CD4-positive, CD25-positive, alpha-beta regulatory T cell (primary cell): Measurements from ENCODE around the gene EPHB1. TPM values are rescaled to one million over a fixed set of nuclear protein-coding genes. Genes with fewer than 3 reads are reported as not detected.

Source experiments
- ATAC-seq, 2 donors: fragments of 150-1000 bp; cut with Tn5 transposase; one replicate each; pipeline ENCODE4 v1.10.0; 2021; ENCODE audit warnings: low read depth in 2 of 2, moderate number of reproducible peaks in 2 of 2, moderate library complexity in 1 of 2
- DNase-seq, 3 donors: peaks; one replicate each; pipeline versions ENCODE4 v3.0.0 to v3.0.0-alpha.2; 2012 to 2022; ENCODE audit warnings: mixed read lengths in 1 of 3
- H3K27ac ChIP-seq: one replicate; pipeline ENCODE4 v1.7.0; 2013; ENCODE audit warnings: mild to moderate bottlenecking, low read length; ENCODE audit not compliant: insufficient read depth, poor library complexity, severe bottlenecking
- H3K27me3 ChIP-seq: one replicate; pipeline ENCODE4 v1.7.0; 2013; ENCODE audit warnings: low read length; ENCODE audit not compliant: control insufficient read depth, insufficient read depth
- H3K36me3 ChIP-seq: one replicate; pipeline ENCODE4 v1.7.0; 2013; ENCODE audit warnings: mild to moderate bottlenecking, low read length, moderate library complexity; ENCODE audit not compliant: control insufficient read depth, insufficient read depth
- H3K4me1 ChIP-seq: 2 replicates; pipeline ENCODE4 v1.7.0; 2013; ENCODE audit warnings: mild to moderate bottlenecking, low read length; ENCODE audit not compliant: insufficient read depth, control insufficient read depth, poor library complexity, severe bottlenecking
- H3K4me3 ChIP-seq: one replicate; pipeline ENCODE4 v1.7.0; 2013; ENCODE audit warnings: low read depth, mild to moderate bottlenecking, low read length, moderate library complexity
- H3K9me3 ChIP-seq, 2 experiments: 1 replicate in 1 of 2; 2 replicates in 1 of 2; pipeline ENCODE4 v1.7.0; 2013; ENCODE audit warnings: low read length in 2 of 2, mild to moderate bottlenecking in 1 of 2, moderate library complexity in 1 of 2; ENCODE audit not compliant: control insufficient read depth in 2 of 2
- H3K27ac Mint-ChIP-seq, 3 donors: one replicate each; pipeline ENCODE4 v1.8.0; 2020 to 2022; ENCODE audit warnings: mild to moderate bottlenecking in 3 of 3, mixed read lengths in 3 of 3, moderate library complexity in 2 of 3
- H3K27me3 Mint-ChIP-seq: one replicate; pipeline ENCODE4 v1.8.0; 2022; ENCODE audit warnings: mild to moderate bottlenecking, mixed read lengths
- H3K36me3 Mint-ChIP-seq: one replicate; pipeline ENCODE4 v1.8.0; 2020; ENCODE audit warnings: mixed read lengths
- H3K4me1 Mint-ChIP-seq, 4 donors: one replicate each; pipeline ENCODE4 v1.8.0; 2020 to 2022; ENCODE audit warnings: mixed read lengths in 4 of 4, mild to moderate bottlenecking in 1 of 4
- H3K4me3 Mint-ChIP-seq, 4 donors: one replicate each; pipeline ENCODE4 v1.8.0; 2020 to 2022; ENCODE audit warnings: mild to moderate bottlenecking in 4 of 4, mixed read lengths in 4 of 4, moderate library complexity in 3 of 4
- H3K9me3 Mint-ChIP-seq, 7 donors: one replicate each; pipeline ENCODE4 v1.8.0; 2020 to 2022; ENCODE audit warnings: mixed read lengths in 7 of 7, mild to moderate bottlenecking in 3 of 7, moderate library complexity in 2 of 7
- polyA plus RNA-seq, 4 donors: library from polyadenylated mRNA; unstranded; fragments of 300-500 nt; fragmentation: Illumina TruSeq; gene quantifications; one replicate each; pipeline ENCODE4 v1.2.3, GENCODE V29; 2021
- total RNA-seq: library from RNA; stranded (reverse); gene quantifications from one replicate; pipeline ENCODE4 v1.2.3, GENCODE V29; 2022

The EPHB1 gene
- total and polyA plus RNA-seq, 5 donors from 2014 or later, result 0.32 to 2.1 (median 0.84) TPM

GRCh38 chr3:134790065-134790464, 5.0 kb upstream of the EPHB1 start:
- H3K4me1 Mint-ChIP-seq, result peaks cover 0 to 6% (median 4%) of the 10 kb centered on the region in 4 donors
- H3K36me3 Mint-ChIP-seq, result no peaks in the 10 kb centered on the region
- H3K27ac ChIP-seq, result no peak overlapping the region

DNA sequence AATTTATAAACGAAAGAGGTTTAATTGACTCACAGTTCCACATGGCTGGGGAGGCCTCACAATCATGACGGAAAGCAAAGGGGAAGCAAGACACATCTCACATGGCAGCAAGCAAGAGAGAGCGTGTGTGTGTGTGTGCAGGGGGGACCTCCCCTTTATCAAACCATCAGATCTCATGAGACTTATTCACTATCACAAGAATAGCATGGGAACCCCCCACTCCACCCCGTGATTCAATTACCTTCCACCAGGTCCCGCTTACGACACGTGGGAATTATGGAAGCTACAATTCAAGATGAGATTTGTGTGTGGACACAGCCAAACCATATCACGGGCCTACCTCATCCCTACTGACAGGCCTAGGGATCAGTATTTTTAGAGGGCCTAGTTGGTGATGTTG, 3.1 kb upstream of the EPHB1 start:
- Histone ChIP-seq H3K27me3 (peaks cover 4% of the 10 kb centered on the region), H3K27ac (no peak overlapping the region), H3K36me3 (no peaks in the 10 kb centered on the region), H3K9me3 (no peaks in the 10 kb centered on the region), H3K4me1 (peaks cover 25% of the 10 kb centered on the region), H3K4me3 (no peak overlapping the region)
- ATAC-seq, result no peak
- Mint-ChIP-seq H3K36me3 (no peaks in the 10 kb centered on the region), H3K4me3 (no peak overlapping the region), H3K4me1 (peaks cover 0 to 12% (median 7%) of the 10 kb centered on the region in 4 donors), H3K9me3 (peaks cover 0 to 5% (median 0%) of the 10 kb centered on the region in 7 donors), H3K27ac (no peak overlapping the region), H3K27me3 (peaks cover 54% of the 10 kb centered on the region)
- DNase-seq, result no peak

More at GRCh38 chr3:134790065-134790464, 5.0 kb upstream of the EPHB1 start:
- no peaks in the 10 kb centered on the region for H3K9me3 ChIP-seq
- peaks cover 7% of the 10 kb centered on the region for H3K4me1 ChIP-seq
- H3K27me3 ChIP-seq, result peaks cover 9% of the 10 kb centered on the region
- ATAC-seq (no peak), DNase-seq (no peak)
- H3K36me3 ChIP-seq, result no peaks in the 10 kb centered on the region
- peaks cover 0 to 5% (median 0%) of the 10 kb centered on the region in 7 donors for H3K9me3 Mint-ChIP-seq
- no peak overlapping the region for H3K4me3 ChIP-seq
- H3K27ac Mint-ChIP-seq, result no peak overlapping the region
- H3K27me3 Mint-ChIP-seq, result peaks cover 56% of the 10 kb centered on the region
- no peak overlapping the region for H3K4me3 Mint-ChIP-seq

GRCh38 chr3:134792700-134793099, 2.4 kb upstream of the EPHB1 start:
- Mint-ChIP-seq H3K27me3 (peaks cover 54% of the 10 kb centered on the region), H3K9me3 (peaks cover 0 to 5% (median 0%) of the 10 kb centered on the region in 7 donors)
- ATAC-seq, result no peak

GRCh38 chr3:134793562-134793961, 1.5 kb upstream of the EPHB1 start:
- Histone ChIP-seq H3K4me3 (no peak overlapping the region), H3K36me3 (no peaks in the 10 kb centered on the region), H3K4me1 (peaks cover 27% of the 10 kb centered on the region), H3K27me3 (peaks cover 2% of the 10 kb centered on the region), H3K27ac (no peak overlapping the region), H3K9me3 (no peaks in the 10 kb centered on the region)
- no peak for DNase-seq
- peak overlapping the region in 2 of 4 donors; percentile 39 to 60 for H3K4me3 Mint-ChIP-seq
- peaks cover 0 to 14% (median 8%) of the 10 kb centered on the region in 4 donors for H3K4me1 Mint-ChIP-seq
- ATAC-seq, result no peak
- H3K36me3 Mint-ChIP-seq, result no peaks in the 10 kb centered on the region
- H3K27me3 Mint-ChIP-seq, result peaks cover 53% of the 10 kb centered on the region
- H3K9me3 Mint-ChIP-seq, result peaks cover 0 to 5% (median 0%) of the 10 kb centered on the region in 7 donors
- no peak overlapping the region for H3K27ac Mint-ChIP-seq

More at GRCh38 chr3:134792700-134793099, 2.4 kb upstream of the EPHB1 start:
- no peak for DNase-seq
- peaks cover 27% of the 10 kb centered on the region for H3K4me1 ChIP-seq
- no peaks in the 10 kb centered on the region for H3K9me3 ChIP-seq
- H3K27ac ChIP-seq, result no peak overlapping the region
- Mint-ChIP-seq H3K4me3 (no peak overlapping the region), H3K36me3 (no peaks in the 10 kb centered on the region), H3K27ac (peak overlapping the region in 1 of 3 donors; percentile 21), H3K4me1 (peaks cover 0 to 14% (median 8%) of the 10 kb centered on the region in 4 donors)
- H3K4me3 ChIP-seq, result no peak overlapping the region
- H3K27me3 ChIP-seq, result peaks cover 2% of the 10 kb centered on the region
- no peaks in the 10 kb centered on the region for H3K36me3 ChIP-seq

GRCh38 chr3:134794323-134794722, 737 bp upstream of the EPHB1 start:
- peaks cover 56% of the 10 kb centered on the region for H3K27me3 Mint-ChIP-seq
- peaks cover 0 to 14% (median 8%) of the 10 kb centered on the region in 4 donors for H3K4me1 Mint-ChIP-seq
- no peak overlapping the region for H3K27ac Mint-ChIP-seq
- Histone ChIP-seq H3K27ac (no peak overlapping the region), H3K36me3 (no peaks in the 10 kb centered on the region), H3K9me3 (no peaks in the 10 kb centered on the region), H3K4me3 (no peak overlapping the region), H3K4me1 (peaks cover 27% of the 10 kb centered on the region), H3K27me3 (peaks cover 2% of the 10 kb centered on the region)
- peaks cover 0 to 4% (median 0%) of the 10 kb centered on the region in 7 donors for H3K9me3 Mint-ChIP-seq
- H3K36me3 Mint-ChIP-seq, result no peaks in the 10 kb centered on the region
- ATAC-seq, result no peak
- H3K4me3 Mint-ChIP-seq, result peak overlapping the region; percentile 49 to 89 (median 88)
- DNase-seq, result no peak

DNA sequence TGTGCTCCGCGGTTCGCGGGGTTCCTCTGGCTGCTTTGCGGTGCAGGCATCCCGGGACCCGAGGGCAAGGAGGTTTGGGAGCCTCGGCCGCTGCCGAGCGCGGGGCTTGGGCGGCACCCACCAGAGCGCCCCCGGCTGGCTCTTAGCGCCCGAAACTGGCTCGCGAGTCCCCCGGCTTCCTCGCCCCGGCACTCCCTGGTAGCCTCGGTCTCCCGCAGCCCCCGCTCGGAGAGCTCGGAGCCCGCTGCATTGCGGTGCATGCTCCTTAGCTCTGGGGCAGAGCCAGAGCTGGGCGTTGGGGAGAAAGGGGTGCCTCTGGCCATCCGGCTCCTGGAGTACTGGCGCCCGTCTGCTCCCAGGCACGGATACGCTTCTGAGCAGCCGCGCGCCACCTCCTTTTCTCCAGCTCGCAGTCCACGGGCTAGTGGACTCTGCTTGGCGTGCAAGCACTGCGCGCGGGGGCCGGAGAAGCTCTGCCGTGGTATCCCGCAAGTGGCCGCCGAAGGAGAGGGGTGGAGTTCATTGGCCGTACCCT, 753 bp downstream of the EPHB1 start:
- no peak overlapping the region for H3K27ac ChIP-seq

GRCh38 chr3:134796281-134797056, 1.4 kb downstream of the EPHB1 start:
- ATAC-seq (no peak), DNase-seq (no peak)
- H3K4me1 ChIP-seq, result peaks cover 27% of the 10 kb centered on the region
- H3K36me3 Mint-ChIP-seq, result no peaks in the 10 kb centered on the region
- H3K27me3 ChIP-seq, result peaks cover 2% of the 10 kb centered on the region
- peak overlapping the region in 3 of 4 donors; percentile 36 to 70 (median 68) for H3K4me3 Mint-ChIP-seq
- H3K27ac Mint-ChIP-seq, result peak overlapping the region in 1 of 3 donors; percentile 43
- H3K9me3 ChIP-seq, result no peaks in the 10 kb centered on the region
- no peak overlapping the region for H3K27ac ChIP-seq
- no peak overlapping the region for H3K4me3 ChIP-seq
- peaks cover 0 to 19% (median 8%) of the 10 kb centered on the region in 4 donors for H3K4me1 Mint-ChIP-seq
- H3K27me3 Mint-ChIP-seq, result peaks cover 51% of the 10 kb centered on the region
- peaks cover 0 to 4% (median 0%) of the 10 kb centered on the region in 7 donors for H3K9me3 Mint-ChIP-seq
- H3K36me3 ChIP-seq, result no peaks in the 10 kb centered on the region

More for the DNA sequence above, 753 bp downstream of the EPHB1 start:
- peaks cover 0 to 14% (median 8%) of the 10 kb centered on the region in 4 donors for H3K4me1 Mint-ChIP-seq
- H3K9me3 Mint-ChIP-seq, result peaks cover 0 to 4% (median 0%) of the 10 kb centered on the region in 7 donors
- H3K27ac Mint-ChIP-seq, result no peak overlapping the region
- no peak overlapping the region for H3K4me3 ChIP-seq
- H3K36me3 ChIP-seq, result no peaks in the 10 kb centered on the region
- H3K36me3 Mint-ChIP-seq, result no peaks in the 10 kb centered on the region
- H3K9me3 ChIP-seq, result no peaks in the 10 kb centered on the region
- DNase-seq (peak in 1 of 3 donors; percentile 36), ATAC-seq (no peak)
- H3K27me3 ChIP-seq, result peaks cover 2% of the 10 kb centered on the region
- peaks cover 55% of the 10 kb centered on the region for H3K27me3 Mint-ChIP-seq
- peak overlapping the region in 3 of 4 donors; percentile 86 to 90 (median 89) for H3K4me3 Mint-ChIP-seq
- H3K4me1 ChIP-seq, result peaks cover 27% of the 10 kb centered on the region
